Hepatocyte (in vitro differentiated cells): ENCODE measurements around the gene METTL13. TPM values are rescaled to one million over a fixed set of nuclear protein-coding genes. Genes with fewer than 3 reads are reported as not detected.

Experiments
- DNase-seq: peaks from one replicate; pipeline ENCODE4 v3.0.0-alpha.2; 2016; ENCODE audit warnings: low spot score
- H2AFZ ChIP-seq: fragments of 200-600 bp; sonication (generic); 2 replicates; pipeline ENCODE4 v1.6.0; 2016; ENCODE audit warnings: antibody characterized with exemption, mild to moderate bottlenecking
- H3K27ac ChIP-seq: fragments of 200-600 bp; sonication (generic); 2 replicates; pipeline ENCODE4 v1.5.1; 2016; ENCODE audit warnings: mild to moderate bottlenecking
- H3K27me3 ChIP-seq: fragments of 200-600 bp; sonication (generic); 2 replicates; pipeline ENCODE4 v1.6.1; 2016
- H3K36me3 ChIP-seq: fragments of 200-600 bp; sonication (generic); replicated peaks from 2 replicates; pipeline ENCODE4 v1.5.1; 2016; ENCODE audit warnings: low read depth; ENCODE audit not compliant: insufficient read depth
- H3K4me1 ChIP-seq: fragments of 200-600 bp; sonication (generic); 2 replicates; pipeline ENCODE4 v1.5.1; 2016; ENCODE audit warnings: mild to moderate bottlenecking, moderate library complexity; ENCODE audit not compliant: insufficient read depth
- H3K4me2 ChIP-seq: fragments of 200-600 bp; sonication (generic); 2 replicates; pipeline ENCODE4 v1.6.0; 2016
- H3K4me3 ChIP-seq: fragments of 200-600 bp; sonication (generic); 2 replicates; pipeline ENCODE4 v1.5.1; 2016; ENCODE audit warnings: mild to moderate bottlenecking
- H3K79me2 ChIP-seq: fragments of 200-600 bp; sonication (generic); 2 replicates; pipeline ENCODE4 v1.6.0; 2017; ENCODE audit warnings: mild to moderate bottlenecking
- H3K9me2 ChIP-seq: fragments of 200-600 bp; sonication (generic); replicated peaks from 2 replicates; pipeline ENCODE4 v1.6.0; 2017; ENCODE audit warnings: mild to moderate bottlenecking; ENCODE audit not compliant: insufficient read depth
- H3K9me3 ChIP-seq: fragments of 200-600 bp; sonication (generic); 2 replicates; pipeline ENCODE4 v1.5.1; 2016; ENCODE audit warnings: low read depth, mild to moderate bottlenecking
- H4K20me1 ChIP-seq: fragments of 200-600 bp; sonication (generic); 2 replicates; pipeline ENCODE4 v1.6.0; 2016; ENCODE audit warnings: mild to moderate bottlenecking; ENCODE audit not compliant: insufficient read depth, poor library complexity, severe bottlenecking
- EZH2 ChIP-seq: fragments of 200-600 bp; sonication (generic); IDR thresholded peaks from 2 replicates; pipeline ENCODE4 v1.6.1; 2016; ENCODE audit warnings: antibody characterized with exemption, mild to moderate bottlenecking, borderline replicate concordance
- EZH2phosphoT487 ChIP-seq: fragments of 200-600 bp; sonication (generic); IDR thresholded peaks from one replicate; pipeline ENCODE4 v1.6.1; 2018; ENCODE audit warnings: antibody characterized with exemption, mild to moderate bottlenecking, low read depth, moderate library complexity; ENCODE audit not compliant: unreplicated experiment, severe bottlenecking
- WGBS: methylation state at CpG from one replicate; pipeline ENCODE4 v1.1.6; 2016; ENCODE audit warnings: low lambda C conversion rate; ENCODE audit errors: missing lambda C conversion rate; 5-methylcytosine and 5-hydroxymethylcytosine counted together
- polyA plus RNA-seq: library from polyadenylated mRNA; unstranded; fragments of >200 nt; fragmentation: Nextera tagmentation; extraction: Ambion mirVana; gene quantifications from 2 replicates; pipeline ENCODE4 v1.2.1, GENCODE V29; 2016
- total RNA-seq: library from RNA; depleted of rRNA; stranded (reverse); fragments of >200 nt; gene quantifications from 2 replicates; pipeline ENCODE4 v1.2.3, GENCODE V29; 2014
- TF ChIP-seq, protein P1 (sequence below): fragments of 200-600 bp; sonication (generic); IDR thresholded peaks from 2 replicates; pipeline ENCODE4 v1.5.1; 2016; ENCODE audit warnings: antibody characterized with exemption, mild to moderate bottlenecking; ENCODE audit not compliant: poor library complexity

Gene METTL13
- total and polyA plus RNA-seq, 2 experiments from 2014 or later, result 19.5 to 24.4 TPM

DNA sequence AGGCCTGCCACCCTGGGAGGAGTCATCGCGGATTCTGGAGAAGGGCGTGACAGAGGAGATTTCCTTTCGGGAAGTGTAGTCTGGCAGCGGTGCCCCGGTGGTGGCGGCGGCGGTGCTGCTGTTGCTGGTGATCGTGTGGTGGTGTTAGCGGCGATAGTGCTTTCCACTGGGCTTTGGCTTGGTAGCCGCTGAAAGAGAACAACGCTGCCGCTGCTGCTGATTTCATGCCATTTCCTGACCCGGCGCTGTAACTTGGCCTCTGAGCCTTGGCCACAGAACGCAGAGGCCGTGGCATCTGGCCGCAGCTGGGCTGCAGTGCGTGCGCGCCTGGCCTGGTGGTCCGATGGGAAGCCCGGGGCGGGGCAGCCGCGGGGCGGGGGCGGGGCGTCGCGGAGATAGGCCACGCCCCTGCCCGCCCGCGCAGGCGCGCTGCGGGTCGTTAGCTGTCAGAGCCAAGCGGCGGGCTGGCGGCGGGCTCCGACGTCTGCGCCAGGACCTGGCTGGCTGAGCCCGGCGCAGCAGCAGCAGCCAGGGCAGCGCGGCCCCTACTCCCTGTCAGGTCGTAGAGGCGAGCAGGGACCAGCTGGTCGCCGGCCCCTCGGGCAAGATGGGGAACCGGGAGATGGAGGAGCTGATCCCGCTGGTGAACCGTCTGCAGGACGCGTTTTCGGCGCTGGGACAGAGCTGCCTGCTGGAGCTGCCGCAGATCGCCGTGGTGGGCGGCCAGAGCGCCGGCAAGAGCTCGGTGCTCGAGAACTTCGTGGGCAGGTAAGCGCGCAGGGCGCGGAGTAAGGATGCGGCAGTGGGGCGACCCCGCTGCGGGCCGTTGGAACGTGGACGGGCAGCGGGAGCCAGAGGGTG is 59.8 kb downstream of the METTL13 start, which contains the start of gene DNM3:
DNM3 (plus strand) TSS at position 449 of the 861 bp plus-strand sequence; CDS start at position 608, 159 bp downstream.
- H3K9me3 ChIP-seq, result no peaks in the 10 kb centered on the region
- whole genome bisulfite sequencing, result 2% methylated on average over 61 of the region's 85 CpGs
- H3K79me2 ChIP-seq, result no peaks in the 10 kb centered on the region
- H3K36me3 ChIP-seq, result no peaks in the 10 kb centered on the region
- DNase-seq, result peak; percentile 92
- peak within 1 kb of the TSS; percentile 100 for H3K4me2 ChIP-seq
- no peaks in the 10 kb centered on the region for H4K20me1 ChIP-seq
- peak within 1 kb of the TSS; percentile 98 for H2AFZ ChIP-seq
- TF ChIP-seq EZH2 (no peak), EZH2phosphoT487 (no peak)
- TF ChIP-seq, protein P1, sequence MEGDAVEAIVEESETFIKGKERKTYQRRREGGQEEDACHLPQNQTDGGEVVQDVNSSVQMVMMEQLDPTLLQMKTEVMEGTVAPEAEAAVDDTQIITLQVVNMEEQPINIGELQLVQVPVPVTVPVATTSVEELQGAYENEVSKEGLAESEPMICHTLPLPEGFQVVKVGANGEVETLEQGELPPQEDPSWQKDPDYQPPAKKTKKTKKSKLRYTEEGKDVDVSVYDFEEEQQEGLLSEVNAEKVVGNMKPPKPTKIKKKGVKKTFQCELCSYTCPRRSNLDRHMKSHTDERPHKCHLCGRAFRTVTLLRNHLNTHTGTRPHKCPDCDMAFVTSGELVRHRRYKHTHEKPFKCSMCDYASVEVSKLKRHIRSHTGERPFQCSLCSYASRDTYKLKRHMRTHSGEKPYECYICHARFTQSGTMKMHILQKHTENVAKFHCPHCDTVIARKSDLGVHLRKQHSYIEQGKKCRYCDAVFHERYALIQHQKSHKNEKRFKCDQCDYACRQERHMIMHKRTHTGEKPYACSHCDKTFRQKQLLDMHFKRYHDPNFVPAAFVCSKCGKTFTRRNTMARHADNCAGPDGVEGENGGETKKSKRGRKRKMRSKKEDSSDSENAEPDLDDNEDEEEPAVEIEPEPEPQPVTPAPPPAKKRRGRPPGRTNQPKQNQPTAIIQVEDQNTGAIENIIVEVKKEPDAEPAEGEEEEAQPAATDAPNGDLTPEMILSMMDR, result no peak
- H3K27ac ChIP-seq, result peak within 1 kb of the TSS; percentile 37
- peak within 1 kb of the TSS; percentile 91 for H3K4me3 ChIP-seq
- H3K27me3 ChIP-seq, result peaks cover 28% of the 10 kb centered on the region
- H3K9me2 ChIP-seq, result no peaks in the 10 kb centered on the region
- peaks cover 3% of the 10 kb centered on the region for H3K4me1 ChIP-seq

- Histone ChIP-seq H4K20me1 (no peaks in the 10 kb centered on the region), H2AFZ (peak overlapping the region; percentile 98), H3K9me3 (no peaks in the 10 kb centered on the region), H3K27me3 (peaks cover 28% of the 10 kb centered on the region), H3K27ac (no peak overlapping the region), H3K4me2 (peak overlapping the region; percentile 100), H3K4me1 (peaks cover 3% of the 10 kb centered on the region), H3K4me3 (peak overlapping the region; percentile 91), H3K79me2 (no peaks in the 10 kb centered on the region), H3K36me3 (no peaks in the 10 kb centered on the region), H3K9me2 (no peaks in the 10 kb centered on the region)
- DNase-seq, result peak; percentile 21
- TF ChIP-seq, protein P1, result no peak
- TF ChIP-seq EZH2phosphoT487 (no peak), EZH2 (no peak)
- 3% methylated on average over 18 of the region's 40 CpGs for WGBS
Observed at GRCh38 chr1:171841931-171842761, 60.7 kb downstream of the METTL13 start.

DNA sequence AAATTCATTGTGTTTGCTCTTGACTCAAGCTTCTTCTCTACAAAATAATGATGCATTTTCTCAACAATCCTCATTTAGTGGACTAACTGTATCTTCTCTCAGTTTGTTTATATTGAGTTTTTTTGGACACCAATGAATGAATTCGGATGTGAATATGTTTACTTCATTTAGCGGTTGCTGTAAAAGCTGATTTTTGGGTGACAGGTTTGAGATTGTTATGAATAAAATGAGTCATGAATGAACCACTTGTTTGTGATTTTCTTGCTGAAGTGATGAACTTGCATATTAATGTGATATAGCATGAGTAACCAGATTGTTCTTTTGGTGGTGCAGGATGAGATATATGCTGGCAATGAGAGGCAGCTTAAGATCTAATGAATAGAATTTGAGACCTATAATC is 62.9 kb downstream of the METTL13 start:
- 86% methylated on average over 2 of the region's 2 CpGs for WGBS
- no peaks in the 10 kb centered on the region for H4K20me1 ChIP-seq
- H3K36me3 ChIP-seq, result no peaks in the 10 kb centered on the region
- H3K27ac ChIP-seq, result no peak overlapping the region
- H3K4me2 ChIP-seq, result no peak overlapping the region
- peaks cover 3% of the 10 kb centered on the region for H3K4me1 ChIP-seq
- no peak for DNase-seq
- H3K79me2 ChIP-seq, result no peaks in the 10 kb centered on the region
- H3K4me3 ChIP-seq, result no peak overlapping the region
- peaks cover 28% of the 10 kb centered on the region for H3K27me3 ChIP-seq
- no peak for TF ChIP-seq EZH2phosphoT487
- TF ChIP-seq, protein P1, result no peak
- no peak for TF ChIP-seq EZH2
- H3K9me3 ChIP-seq, result no peaks in the 10 kb centered on the region
- H2AFZ ChIP-seq, result no peak overlapping the region
- no peaks in the 10 kb centered on the region for H3K9me2 ChIP-seq
